HEK293 (cell line): ENCODE measurements around the gene WDR86.

Experiments
- CTCF ChIA-PET: fragments of 350-600 bp; formaldehyde crosslinking; extraction: SDS; loops from one replicate; lab custom pipeline; 2021; ENCODE audit warnings: antibody characterized with exemption; lab: Yijun Ruan, JAX
- POLR2A ChIA-PET: fragments of 300-600 bp; formaldehyde crosslinking; extraction: SDS; loops from one replicate; lab custom pipeline; 2020; ENCODE audit warnings: antibody characterized with exemption, inconsistent platforms; lab: Yijun Ruan, JAX
- H3K27ac ChIP-seq: fragments of 200-500 bp; sonication (Bioruptor generic); 2 replicates; pipeline ENCODE4 v1.5.1; 2014; ENCODE audit warnings: low read depth, low read length, control low read depth, inconsistent platforms; ENCODE audit errors: extremely low read depth
- H3K36me3 ChIP-seq, 2 experiments: fragments of 200-500 bp in 1 of 2; sonication (Bioruptor generic) in 1 of 2; 1 replicate in 1 of 2; 2 replicates in 1 of 2; pipeline ENCODE4 v1.5.1; 2014 to 2017; ENCODE audit warnings: inconsistent platforms in 2 of 2, low read length in 2 of 2; ENCODE audit not compliant: control insufficient read depth in 2 of 2, insufficient read depth in 1 of 2
- H3K4me1 ChIP-seq: fragments of 200-500 bp; sonication (Bioruptor generic); 2 replicates; pipeline ENCODE4 v1.5.1; 2014; ENCODE audit warnings: mild to moderate bottlenecking, low read length, inconsistent platforms; ENCODE audit not compliant: control insufficient read depth, insufficient read depth
- H3K4me3 ChIP-seq: 2 replicates; pipeline ENCODE4 v1.5.1; 2011; ENCODE audit warnings: low read depth, mild to moderate bottlenecking, control low read depth, low read length, moderate library complexity
- H3K9me3 ChIP-seq: fragments of 200-500 bp; sonication (Bioruptor generic); 2 replicates; pipeline ENCODE4 v1.5.1; 2014; ENCODE audit warnings: low read depth, low read length, inconsistent platforms; ENCODE audit not compliant: control insufficient read depth, insufficient read depth
- BCL11A ChIP-seq: fragments of 450-650 bp; formaldehyde crosslinking; IDR thresholded peaks from 2 replicates; pipeline ENCODE4 v1.5.1; 2016; ENCODE audit warnings: low read depth, missing biosample characterization, missing genetic modification characterization
- IKZF3 ChIP-seq: fragments of 450-650 bp; IDR thresholded peaks from 2 replicates; pipeline ENCODE4 v1.5.0; 2018; ENCODE audit warnings: missing biosample characterization, mild to moderate bottlenecking, missing genetic modification characterization, moderate library complexity
- KLF1 ChIP-seq: fragments of 450-650 bp; formaldehyde crosslinking; IDR thresholded peaks from 2 replicates; pipeline ENCODE4 v1.5.1; 2016; ENCODE audit warnings: missing biosample characterization, missing genetic modification characterization
- MYNN ChIP-seq: fragments of 450-650 bp; formaldehyde crosslinking; IDR thresholded peaks from 2 replicates; pipeline ENCODE4 v1.5.1; 2016; ENCODE audit warnings: missing biosample characterization, missing genetic modification characterization, borderline replicate concordance
- SP3 ChIP-seq: fragments of 450-650 bp; formaldehyde crosslinking; IDR thresholded peaks from 2 replicates; pipeline ENCODE4 v1.5.1; 2016; ENCODE audit warnings: missing biosample characterization, missing genetic modification characterization
- ZBTB17 ChIP-seq: fragments of 450-650 bp; formaldehyde crosslinking; IDR thresholded peaks from 2 replicates; pipeline ENCODE4 v1.5.1; 2016; ENCODE audit warnings: missing biosample characterization, missing genetic modification characterization
- ZNF121 ChIP-seq: fragments of 450-650 bp; formaldehyde crosslinking; IDR thresholded peaks from 2 replicates; pipeline ENCODE4 v1.5.1; 2016; ENCODE audit warnings: missing biosample characterization, missing genetic modification characterization
- ZNF138 ChIP-seq: fragments of 450-650 bp; formaldehyde crosslinking; IDR thresholded peaks from 2 replicates; pipeline ENCODE4 v1.5.1; 2016; ENCODE audit warnings: missing biosample characterization, missing genetic modification characterization, borderline replicate concordance
- ZNF239 ChIP-seq: fragments of 450-650 bp; formaldehyde crosslinking; IDR thresholded peaks from 2 replicates; pipeline ENCODE4 v1.5.1; 2016; ENCODE audit warnings: missing biosample characterization, missing genetic modification characterization
- ZNF350 ChIP-seq: fragments of 450-650 bp; formaldehyde crosslinking; IDR thresholded peaks from 2 replicates; pipeline ENCODE4 v1.5.0; 2017; ENCODE audit warnings: missing biosample characterization, mild to moderate bottlenecking, missing genetic modification characterization
- ZNF514 ChIP-seq: fragments of 450-650 bp; formaldehyde crosslinking; IDR thresholded peaks from 2 replicates; pipeline ENCODE4 v1.5.1; 2016; ENCODE audit warnings: missing biosample characterization, missing genetic modification characterization
- ZNF561 ChIP-seq: fragments of 450-650 bp; IDR thresholded peaks from 2 replicates; pipeline ENCODE4 v1.5.1; 2018; ENCODE audit warnings: missing biosample characterization, missing genetic modification characterization, borderline replicate concordance
- ZNF623 ChIP-seq: fragments of 450-650 bp; formaldehyde crosslinking; IDR thresholded peaks from 2 replicates; pipeline ENCODE4 v1.5.1; 2016; ENCODE audit warnings: missing biosample characterization, missing genetic modification characterization
- ZNF654 ChIP-seq: fragments of 450-650 bp; formaldehyde crosslinking; IDR thresholded peaks from 2 replicates; pipeline ENCODE4 v1.5.1; 2016; ENCODE audit warnings: low read depth, missing biosample characterization, missing genetic modification characterization
- ZNF76 ChIP-seq: fragments of 450-650 bp; formaldehyde crosslinking; IDR thresholded peaks from 2 replicates; pipeline ENCODE4; 2016; ENCODE audit warnings: low read depth, missing biosample characterization, missing genetic modification characterization, borderline replicate concordance
- TF ChIP-seq, protein P1 (sequence below): fragments of 450-650 bp; formaldehyde crosslinking; IDR thresholded peaks from 2 replicates; pipeline ENCODE4 v1.5.1; 2016; ENCODE audit warnings: missing biosample characterization, missing genetic modification characterization
- TF ChIP-seq, protein P2 (sequence below): fragments of 450-650 bp; formaldehyde crosslinking; IDR thresholded peaks from 2 replicates; pipeline ENCODE4 v1.5.1; 2016; ENCODE audit warnings: missing biosample characterization, missing genetic modification characterization
- TF ChIP-seq, protein P3 (sequence below): fragments of 450-650 bp; formaldehyde crosslinking; IDR thresholded peaks from 2 replicates; pipeline ENCODE4 v1.5.1; 2017; ENCODE audit warnings: missing biosample characterization, missing genetic modification characterization
- TF ChIP-seq, protein P4 (sequence below): sonication (generic); formaldehyde crosslinking; IDR thresholded peaks from 2 replicates; pipeline ENCODE4 v1.8.1; 2022; ENCODE audit warnings: mild to moderate bottlenecking, moderate library complexity, missing genetic modification reagents

WDR86 gene

DNA sequence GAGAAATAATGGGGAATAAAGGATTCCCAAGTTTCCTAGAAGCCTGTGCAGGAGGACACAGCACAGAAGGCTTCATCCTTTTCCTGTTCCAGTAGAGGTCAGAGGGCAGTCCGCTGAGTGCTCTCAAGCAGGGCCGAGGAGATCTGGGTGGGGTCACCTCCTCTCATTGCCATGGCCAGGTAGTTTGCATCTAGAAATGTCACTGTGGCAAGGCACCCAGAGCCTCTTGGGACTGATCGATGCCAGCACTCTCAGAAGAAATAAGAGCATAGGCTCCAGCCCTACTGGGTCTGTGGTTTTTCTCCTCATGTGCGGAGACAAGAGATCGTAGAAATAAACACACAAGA lies 60.4 kb downstream of the WDR86 start (continued):
- no peak for TF ChIP-seq ZNF514 (tag by site-specific recombination)

DNA sequence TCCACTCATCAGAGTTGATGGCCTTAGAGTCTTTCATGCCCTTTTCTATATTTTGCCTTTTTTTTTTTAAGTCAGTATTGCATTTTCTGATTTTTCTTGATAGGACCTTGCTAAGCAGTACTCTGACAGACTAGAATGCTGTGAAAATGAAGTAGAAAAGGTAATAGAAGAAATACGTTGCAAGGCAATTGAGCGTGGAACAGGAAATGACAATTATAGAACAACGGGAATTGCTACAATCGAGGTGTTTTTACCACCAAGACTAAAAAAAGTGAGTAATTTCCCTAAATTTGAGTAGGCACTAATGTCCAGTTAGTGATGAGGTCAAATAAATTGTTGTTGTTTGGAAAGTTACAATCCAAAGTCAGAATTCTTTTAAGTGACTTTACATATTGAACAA lies 60.9 kb downstream of the WDR86 start:
- ChIA-PET CTCF (interaction anchor here (4.2 to 11.2 kb wide), 2 partner anchors 33 to 38 kb away, joined by 27 to 157 read pairs; no protein-coding TSS in a partner anchor), POLR2A (no interaction called here)
- TF ChIP-seq, protein P1, sequence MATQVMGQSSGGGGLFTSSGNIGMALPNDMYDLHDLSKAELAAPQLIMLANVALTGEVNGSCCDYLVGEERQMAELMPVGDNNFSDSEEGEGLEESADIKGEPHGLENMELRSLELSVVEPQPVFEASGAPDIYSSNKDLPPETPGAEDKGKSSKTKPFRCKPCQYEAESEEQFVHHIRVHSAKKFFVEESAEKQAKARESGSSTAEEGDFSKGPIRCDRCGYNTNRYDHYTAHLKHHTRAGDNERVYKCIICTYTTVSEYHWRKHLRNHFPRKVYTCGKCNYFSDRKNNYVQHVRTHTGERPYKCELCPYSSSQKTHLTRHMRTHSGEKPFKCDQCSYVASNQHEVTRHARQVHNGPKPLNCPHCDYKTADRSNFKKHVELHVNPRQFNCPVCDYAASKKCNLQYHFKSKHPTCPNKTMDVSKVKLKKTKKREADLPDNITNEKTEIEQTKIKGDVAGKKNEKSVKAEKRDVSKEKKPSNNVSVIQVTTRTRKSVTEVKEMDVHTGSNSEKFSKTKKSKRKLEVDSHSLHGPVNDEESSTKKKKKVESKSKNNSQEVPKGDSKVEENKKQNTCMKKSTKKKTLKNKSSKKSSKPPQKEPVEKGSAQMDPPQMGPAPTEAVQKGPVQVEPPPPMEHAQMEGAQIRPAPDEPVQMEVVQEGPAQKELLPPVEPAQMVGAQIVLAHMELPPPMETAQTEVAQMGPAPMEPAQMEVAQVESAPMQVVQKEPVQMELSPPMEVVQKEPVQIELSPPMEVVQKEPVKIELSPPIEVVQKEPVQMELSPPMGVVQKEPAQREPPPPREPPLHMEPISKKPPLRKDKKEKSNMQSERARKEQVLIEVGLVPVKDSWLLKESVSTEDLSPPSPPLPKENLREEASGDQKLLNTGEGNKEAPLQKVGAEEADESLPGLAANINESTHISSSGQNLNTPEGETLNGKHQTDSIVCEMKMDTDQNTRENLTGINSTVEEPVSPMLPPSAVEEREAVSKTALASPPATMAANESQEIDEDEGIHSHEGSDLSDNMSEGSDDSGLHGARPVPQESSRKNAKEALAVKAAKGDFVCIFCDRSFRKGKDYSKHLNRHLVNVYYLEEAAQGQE (tag by site-specific recombination) = no peak
- TF ChIP-seq ZNF561 (tag by site-specific recombination) (no peak), KLF1 (no peak), ZNF239 (tag by site-specific recombination) (no peak), ZBTB17 (tag by site-specific recombination) (no peak), IKZF3 (no peak), MYNN (tag by site-specific recombination) (no peak), ZNF623 (no peak), BCL11A (tag by site-specific recombination) (no peak), ZNF76 (tag by site-specific recombination) (no peak), ZNF654 (tag by site-specific recombination) (no peak), ZNF138 (tag by site-specific recombination) (no peak), SP3 (tag by site-specific recombination) (no peak), ZNF350 (tag by site-specific recombination) (no peak)
- TF ChIP-seq, protein P2, sequence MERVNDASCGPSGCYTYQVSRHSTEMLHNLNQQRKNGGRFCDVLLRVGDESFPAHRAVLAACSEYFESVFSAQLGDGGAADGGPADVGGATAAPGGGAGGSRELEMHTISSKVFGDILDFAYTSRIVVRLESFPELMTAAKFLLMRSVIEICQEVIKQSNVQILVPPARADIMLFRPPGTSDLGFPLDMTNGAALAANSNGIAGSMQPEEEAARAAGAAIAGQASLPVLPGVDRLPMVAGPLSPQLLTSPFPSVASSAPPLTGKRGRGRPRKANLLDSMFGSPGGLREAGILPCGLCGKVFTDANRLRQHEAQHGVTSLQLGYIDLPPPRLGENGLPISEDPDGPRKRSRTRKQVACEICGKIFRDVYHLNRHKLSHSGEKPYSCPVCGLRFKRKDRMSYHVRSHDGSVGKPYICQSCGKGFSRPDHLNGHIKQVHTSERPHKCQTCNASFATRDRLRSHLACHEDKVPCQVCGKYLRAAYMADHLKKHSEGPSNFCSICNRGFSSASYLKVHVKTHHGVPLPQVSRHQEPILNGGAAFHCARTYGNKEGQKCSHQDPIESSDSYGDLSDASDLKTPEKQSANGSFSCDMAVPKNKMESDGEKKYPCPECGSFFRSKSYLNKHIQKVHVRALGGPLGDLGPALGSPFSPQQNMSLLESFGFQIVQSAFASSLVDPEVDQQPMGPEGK = no peak
- TF ChIP-seq, protein P3, sequence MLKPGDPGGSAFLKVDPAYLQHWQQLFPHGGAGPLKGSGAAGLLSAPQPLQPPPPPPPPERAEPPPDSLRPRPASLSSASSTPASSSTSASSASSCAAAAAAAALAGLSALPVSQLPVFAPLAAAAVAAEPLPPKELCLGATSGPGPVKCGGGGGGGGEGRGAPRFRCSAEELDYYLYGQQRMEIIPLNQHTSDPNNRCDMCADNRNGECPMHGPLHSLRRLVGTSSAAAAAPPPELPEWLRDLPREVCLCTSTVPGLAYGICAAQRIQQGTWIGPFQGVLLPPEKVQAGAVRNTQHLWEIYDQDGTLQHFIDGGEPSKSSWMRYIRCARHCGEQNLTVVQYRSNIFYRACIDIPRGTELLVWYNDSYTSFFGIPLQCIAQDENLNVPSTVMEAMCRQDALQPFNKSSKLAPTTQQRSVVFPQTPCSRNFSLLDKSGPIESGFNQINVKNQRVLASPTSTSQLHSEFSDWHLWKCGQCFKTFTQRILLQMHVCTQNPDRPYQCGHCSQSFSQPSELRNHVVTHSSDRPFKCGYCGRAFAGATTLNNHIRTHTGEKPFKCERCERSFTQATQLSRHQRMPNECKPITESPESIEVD (tag by site-specific recombination) = no peak
- Histone ChIP-seq H3K9me3 (no peaks in the 10 kb centered on the region), H3K36me3 (peaks cover 20 to 77% of the 10 kb centered on the region in 2 experiments), H3K4me1 (no peaks in the 10 kb centered on the region), H3K27ac (no peak overlapping the region), H3K4me3 (no peak overlapping the region)

DNA sequence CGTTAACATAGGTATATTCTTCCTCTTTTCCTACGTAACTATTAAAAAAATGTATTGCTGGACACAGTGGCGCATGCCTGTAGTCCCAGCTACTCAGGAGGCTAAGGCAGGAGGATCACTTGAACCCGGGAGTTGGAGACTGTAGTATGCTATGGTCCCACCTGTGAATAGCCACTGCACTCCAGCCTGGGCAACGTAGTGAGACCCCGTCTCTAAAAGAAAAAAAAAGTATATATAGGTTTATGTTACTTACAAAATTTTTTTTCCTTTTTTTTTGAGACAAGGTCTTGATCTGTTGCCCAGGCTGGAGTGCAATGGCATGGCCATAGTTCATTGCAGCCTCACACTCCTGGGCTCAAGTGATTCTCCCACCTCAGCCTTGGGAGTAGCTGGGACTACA lies 62.6 kb downstream of the WDR86 start:
- POLR2A ChIA-PET = no interaction called here
- CTCF ChIA-PET = interaction anchor here (0.6 to 11.2 kb wide), 2 partner anchors 23 to 31 kb away, joined by 7 to 157 read pairs; no protein-coding TSS in a partner anchor

More for the DNA sequence above, 62.6 kb downstream of the WDR86 start:
- H3K4me1 ChIP-seq = no peaks in the 10 kb centered on the region
- no peak overlapping the region for H3K27ac ChIP-seq
- no peaks in the 10 kb centered on the region for H3K9me3 ChIP-seq
- H3K4me3 ChIP-seq = no peak overlapping the region
- H3K36me3 ChIP-seq = peaks cover 9 to 64% of the 10 kb centered on the region in 2 experiments; a peak in 2 of 3 replicates
- TF ChIP-seq, protein P4, sequence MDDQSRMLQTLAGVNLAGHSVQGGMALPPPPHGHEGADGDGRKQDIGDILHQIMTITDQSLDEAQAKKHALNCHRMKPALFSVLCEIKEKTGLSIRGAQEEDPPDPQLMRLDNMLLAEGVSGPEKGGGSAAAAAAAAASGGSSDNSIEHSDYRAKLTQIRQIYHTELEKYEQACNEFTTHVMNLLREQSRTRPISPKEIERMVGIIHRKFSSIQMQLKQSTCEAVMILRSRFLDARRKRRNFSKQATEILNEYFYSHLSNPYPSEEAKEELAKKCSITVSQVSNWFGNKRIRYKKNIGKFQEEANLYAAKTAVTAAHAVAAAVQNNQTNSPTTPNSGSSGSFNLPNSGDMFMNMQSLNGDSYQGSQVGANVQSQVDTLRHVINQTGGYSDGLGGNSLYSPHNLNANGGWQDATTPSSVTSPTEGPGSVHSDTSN = no peak
- TF ChIP-seq ZNF121 (tag by site-specific recombination) = peak; percentile 71; the same call in 1 of the 2 replicates
